HEK293T (cell line): ENCODE data around the gene FNDC1.

ENCODE experiments used
- FOXK2 ChIP-seq: fragments of 450-650 bp; IDR thresholded peaks from 2 replicates; pipeline ENCODE4 v1.6.1; 2016; ENCODE audit warnings: mild to moderate bottlenecking
- NFRKB ChIP-seq: fragments of 450-650 bp; IDR thresholded peaks from 2 replicates; pipeline ENCODE4 v1.6.1; 2016; ENCODE audit warnings: mild to moderate bottlenecking, moderate library complexity

DNA sequence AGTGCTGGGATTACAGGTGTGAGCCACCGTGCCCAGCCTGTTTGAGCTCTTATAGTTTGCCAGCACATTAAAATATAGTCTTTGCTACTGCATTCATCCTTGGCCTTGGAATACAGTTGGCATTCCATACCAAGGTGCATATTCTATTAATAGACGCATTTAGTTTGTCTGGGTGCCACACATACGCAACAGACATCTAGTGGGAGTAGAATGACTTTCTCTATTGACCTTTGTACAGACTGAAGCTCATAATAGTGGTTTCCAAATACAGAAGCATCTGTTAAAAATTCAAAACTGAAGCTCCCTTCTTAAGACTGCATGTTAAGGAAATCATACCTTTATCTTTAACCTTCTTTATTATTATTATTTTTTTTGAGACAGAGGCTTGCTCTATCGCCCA, 46.7 kb upstream of the FNDC1 start:
- TF ChIP-seq NFRKB (no peak), FOXK2 (no peak)
